SW 1271 (cell line): ENCODE measurements around the gene ARL4A.
"Not testable (repeated sequence)": the region's sequence is repeated elsewhere in the genome, so short reads cannot be mapped to it uniquely, and the experiment has no call there.

Source experiments
- DNase-seq, 2 experiments: peaks; one replicate each; lab custom pipeline; 2025; lab: John Stamatoyannopoulos, UW

The ARL4A gene

DNA sequence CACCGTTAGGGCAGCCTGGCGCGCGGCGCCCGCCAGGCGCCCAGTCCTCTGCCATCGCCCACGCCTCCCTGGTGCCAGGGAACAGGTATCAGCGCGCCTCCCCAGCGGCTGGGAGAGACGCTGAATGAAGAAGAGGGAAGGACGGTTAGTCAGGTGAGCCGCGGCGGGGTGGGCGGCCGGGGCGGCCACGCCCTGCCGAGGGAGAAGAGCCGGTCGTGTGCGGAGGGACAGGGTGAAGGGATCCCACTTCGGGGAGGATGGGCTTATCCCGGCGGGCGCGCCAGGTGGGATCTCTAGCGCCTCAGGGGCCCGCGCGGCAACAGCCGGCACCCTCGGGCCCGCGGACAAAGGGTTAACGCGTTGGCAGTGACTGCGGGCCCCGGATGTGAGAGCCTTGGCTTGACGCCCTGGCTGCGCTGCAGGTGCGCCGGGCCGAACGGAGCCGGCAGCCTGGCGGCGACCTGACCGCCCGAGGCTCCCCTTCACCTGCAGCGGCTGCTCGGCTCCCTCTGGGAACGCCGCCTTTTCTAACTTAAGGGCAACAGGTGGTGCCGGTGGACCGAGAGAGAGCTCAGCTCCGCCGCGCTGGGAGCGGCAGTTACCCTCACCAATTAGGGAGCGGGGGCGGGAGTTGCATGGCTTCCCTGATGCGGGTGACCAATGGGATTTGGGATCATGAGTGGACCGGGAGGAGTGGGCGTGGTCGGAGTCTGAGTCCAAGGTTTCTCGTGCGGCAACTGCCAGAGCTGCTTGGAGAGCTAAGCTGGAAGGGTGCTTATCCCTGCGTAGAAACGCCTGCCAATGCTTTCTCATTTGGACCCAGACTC is at the start of gene ARL4A:
Gene ARL4A (plus strand): TSS at position 743 of the 827 bp plus-strand sequence. CDS start 622 bp downstream, outside the sequence.
- DNase-seq: peak; percentile 91 to 99

DNA sequence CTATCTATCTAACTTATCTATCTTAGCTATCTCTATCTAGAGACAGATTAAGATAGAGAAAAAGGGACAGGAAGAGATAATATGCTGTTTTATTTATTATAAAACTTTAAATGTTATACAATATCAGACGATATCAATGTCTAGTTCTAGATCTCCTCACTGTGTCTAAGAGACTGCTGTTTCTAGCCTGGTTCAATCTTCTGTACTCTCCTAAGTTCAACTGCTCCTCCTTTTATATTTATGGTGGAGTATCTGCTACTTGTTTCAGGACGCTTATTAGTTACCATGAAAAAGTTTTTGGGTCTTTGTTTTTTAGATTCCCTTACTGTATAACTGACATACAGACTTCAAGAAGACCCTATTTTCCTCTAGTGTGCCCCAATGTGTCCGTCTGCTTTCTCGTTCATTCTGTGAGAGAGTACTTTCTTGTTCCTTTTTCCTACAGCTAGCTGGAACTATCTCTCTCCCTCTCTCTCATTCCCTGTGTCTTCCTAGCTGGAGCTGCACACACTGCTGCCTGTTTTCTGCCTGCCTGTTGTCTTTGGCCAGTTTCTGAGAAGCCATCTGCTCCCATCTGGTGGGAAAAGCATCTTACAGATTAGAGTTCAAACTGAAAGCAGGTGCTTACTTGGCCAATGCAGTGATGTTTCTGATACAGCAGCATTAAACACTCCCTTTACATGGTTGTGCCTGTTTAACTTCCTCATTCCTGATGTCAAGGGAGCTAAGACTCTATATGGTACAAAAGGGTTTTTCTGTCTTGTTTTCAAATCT is 49.4 kb upstream of the ARL4A start:
- DNase-seq: peak in 1 of 2 experiments; percentile 23

GRCh38 chr7:12638851-12639456 is 48.5 kb upstream of the ARL4A start:
- DNase-seq: peak; percentile 18 to 75

DNA sequence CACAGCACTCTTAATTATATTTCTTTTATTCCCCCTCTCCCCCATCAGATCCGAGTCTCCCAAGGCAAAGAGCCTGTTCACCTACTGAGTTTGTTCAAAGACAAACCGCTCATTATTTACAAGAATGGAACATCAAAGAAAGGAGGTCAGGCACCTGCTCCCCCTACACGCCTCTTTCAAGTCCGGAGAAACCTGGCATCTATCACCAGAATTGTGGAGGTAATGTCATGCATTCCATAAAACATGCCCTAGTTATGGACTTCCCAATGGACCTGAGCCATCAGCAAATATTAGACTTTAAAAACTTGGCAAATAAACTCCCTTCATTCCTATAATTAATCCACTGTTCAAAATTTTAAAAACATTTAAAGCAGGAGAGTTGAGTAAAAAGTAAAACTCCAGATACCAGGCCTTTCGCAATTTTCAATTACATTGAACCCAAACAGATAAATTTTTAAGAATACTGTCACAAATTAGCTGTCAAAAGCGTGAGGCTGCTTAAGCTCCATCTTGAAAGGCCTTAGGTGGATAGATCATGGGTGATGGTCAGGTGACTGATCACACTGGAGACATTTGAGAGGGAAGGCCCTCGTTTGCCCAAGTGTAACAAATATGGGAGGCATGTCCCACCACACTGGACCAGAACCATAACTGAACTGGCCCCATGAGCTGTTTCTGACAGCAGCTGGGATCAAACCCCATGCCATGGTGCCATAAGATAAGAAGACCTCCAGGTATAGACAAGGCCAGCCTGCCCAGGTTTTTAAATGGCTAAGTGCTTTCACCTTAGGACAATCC is 46.9 kb upstream of the ARL4A start:
- DNase-seq: no peak

DNA sequence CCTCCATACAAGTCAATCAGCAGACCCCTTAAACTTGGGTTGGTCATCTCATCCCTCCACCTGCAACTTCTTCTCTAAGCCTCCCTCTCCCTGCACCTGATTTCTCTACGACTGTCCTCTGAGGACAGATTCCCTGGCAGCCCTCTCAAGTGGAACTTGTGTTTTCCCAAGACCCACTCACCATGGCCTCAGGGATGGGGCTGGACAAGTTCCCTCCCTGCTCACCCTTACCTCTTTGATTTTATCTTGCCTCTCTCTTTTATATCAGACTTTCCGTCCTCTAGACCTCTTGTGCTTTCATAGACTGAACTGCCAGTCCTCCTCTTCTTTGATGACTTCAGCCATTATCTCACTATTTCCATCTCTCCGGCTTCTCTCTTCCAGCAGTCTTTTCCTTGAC is 46.2 kb upstream of the ARL4A start:
- DNase-seq: no peak

DNA sequence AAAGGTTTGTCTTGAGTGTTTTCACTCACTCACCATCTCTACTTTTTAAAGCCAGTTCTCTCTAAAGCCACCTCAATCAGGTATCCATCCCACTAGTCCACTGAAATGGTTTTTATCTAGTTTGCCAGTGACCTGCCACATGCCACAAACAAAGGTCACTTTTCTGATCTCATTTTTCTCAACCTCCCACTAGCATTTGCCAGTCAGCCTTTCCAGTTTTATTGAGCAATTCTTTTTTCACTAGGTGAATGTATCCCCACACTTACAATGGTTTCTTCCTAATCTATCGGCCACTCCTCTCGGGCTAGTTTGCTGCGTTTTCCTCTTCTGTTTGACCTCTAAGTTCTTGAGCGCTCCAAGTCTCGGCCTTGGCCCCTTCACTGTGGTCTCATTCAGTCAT is 44.9 kb upstream of the ARL4A start:
- no peak for DNase-seq

DNA sequence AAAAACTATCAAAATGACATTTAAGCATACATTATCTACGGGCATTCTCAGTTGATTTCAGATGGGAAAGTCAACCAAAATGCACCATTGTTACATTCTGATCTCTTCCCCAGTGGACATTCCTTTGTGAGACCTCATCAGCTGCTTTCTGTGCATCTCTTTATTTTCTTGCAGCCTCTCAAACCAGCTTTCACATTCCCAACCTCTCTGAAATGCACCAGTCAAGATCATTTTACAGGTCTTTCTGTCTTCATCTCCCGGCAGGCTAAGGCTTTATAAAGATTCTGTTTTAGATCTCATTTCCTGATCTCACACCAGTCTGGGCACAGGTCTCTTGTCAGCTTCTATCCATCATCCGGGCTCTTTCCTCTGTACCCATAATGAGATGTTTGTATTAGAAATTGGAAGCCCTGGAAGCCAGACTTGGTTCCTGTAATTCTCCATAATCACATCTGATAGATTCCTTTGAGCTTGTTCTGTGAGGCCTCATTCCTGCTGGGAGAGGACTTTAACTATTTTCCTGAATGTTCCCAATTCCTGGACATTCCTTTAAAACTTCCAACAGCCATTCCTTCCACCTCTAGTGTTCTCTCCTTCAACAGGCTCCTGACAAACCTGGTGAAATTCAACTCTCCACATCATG is 44.3 kb upstream of the ARL4A start:
- DNase-seq: no peak

- no peak for DNase-seq
These were observed 43.8 kb upstream of the ARL4A start for GRCh38 chr7:12643644-12644043.

GRCh38 chr7:12645212-12645611 is 42.2 kb upstream of the ARL4A start:
- not testable (repeated sequence) for DNase-seq

DNA sequence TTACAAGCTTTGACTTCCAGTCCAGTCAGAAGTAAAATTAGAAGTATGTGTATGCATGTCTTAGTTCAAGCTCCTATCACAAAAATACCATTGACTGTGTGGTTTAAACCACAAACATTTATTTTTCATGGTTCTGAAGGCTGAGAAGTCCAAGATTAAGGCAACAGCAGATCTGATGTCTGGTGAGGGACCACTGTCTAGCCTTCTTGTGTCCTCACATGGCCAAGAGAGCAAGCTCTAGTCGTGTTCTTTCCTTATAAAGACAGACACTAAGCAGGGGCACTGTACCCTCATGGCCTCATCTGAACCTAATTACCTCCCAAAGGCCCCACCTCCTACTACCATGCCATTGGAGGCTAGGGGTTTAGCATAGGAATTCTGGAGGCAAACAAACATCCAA is 41.3 kb upstream of the ARL4A start:
- DNase-seq: no peak

GRCh38 chr7:12647364-12648219 is 39.8 kb upstream of the ARL4A start:
- peak; percentile 67 to 83 for DNase-seq

GRCh38 chr7:12648704-12649261 is 38.6 kb upstream of the ARL4A start:
- no peak for DNase-seq

DNA sequence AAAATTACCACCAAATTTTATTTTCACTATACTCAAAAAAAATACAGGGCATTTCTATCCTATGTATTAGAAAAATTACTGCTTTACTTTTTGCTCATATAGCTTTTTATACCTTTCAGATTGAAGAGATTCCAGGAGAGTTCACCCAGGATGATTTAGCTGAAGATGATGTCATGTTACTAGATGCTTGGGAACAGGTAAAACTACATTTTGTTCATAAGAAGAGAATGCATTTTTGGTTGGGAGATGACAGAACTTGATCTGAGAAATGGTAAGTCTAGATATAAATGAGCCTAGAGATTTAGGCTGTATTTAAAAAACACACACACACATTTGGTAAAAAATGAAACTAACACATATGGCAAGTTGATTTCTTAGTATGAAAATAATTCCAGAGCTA is 38.1 kb upstream of the ARL4A start:
- no peak for DNase-seq

DNA sequence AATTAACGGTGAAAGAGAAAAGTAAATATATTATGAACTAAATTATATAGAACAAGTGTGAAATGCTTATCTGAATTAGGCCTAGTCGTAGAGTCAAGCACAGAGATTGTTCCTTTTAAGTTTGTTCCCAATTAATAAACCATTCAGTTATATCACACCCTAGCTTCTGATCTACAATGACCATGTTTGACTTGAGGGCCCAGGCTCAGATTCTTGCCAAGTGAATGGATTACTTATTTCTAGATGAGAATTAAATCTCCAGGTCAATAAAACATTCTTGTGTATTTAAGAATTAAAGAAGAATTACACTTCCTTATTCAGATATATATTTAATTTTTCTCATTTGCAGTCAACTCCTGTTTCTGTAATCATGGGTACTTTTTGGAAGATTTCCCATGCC is 37.4 kb upstream of the ARL4A start:
- DNase-seq: no peak

GRCh38 chr7:12653110-12653509 is 34.3 kb upstream of the ARL4A start:
- no peak for DNase-seq

DNA sequence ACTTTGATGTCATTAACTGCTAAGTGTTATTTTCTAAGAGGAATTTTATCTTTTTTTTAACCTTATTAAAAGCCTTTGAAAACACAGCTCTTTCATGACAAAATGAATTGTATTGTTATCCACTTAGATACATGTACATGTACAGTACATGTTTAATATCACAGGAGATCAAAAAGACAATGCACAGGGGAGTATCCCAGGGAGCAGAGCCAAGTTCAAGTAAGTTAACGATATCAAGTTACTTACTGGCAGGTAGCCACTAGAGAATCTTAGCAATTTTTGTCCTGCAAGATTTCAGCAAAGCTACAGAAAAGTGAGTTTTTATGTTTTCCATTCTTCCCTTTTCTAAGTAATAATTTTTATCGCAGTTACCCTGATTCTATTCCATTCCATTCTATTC is 33.9 kb upstream of the ARL4A start:
- DNase-seq: no peak

- no peak for DNase-seq
These were observed 32.3 kb upstream of the ARL4A start for GRCh38 chr7:12655161-12655560.

DNA sequence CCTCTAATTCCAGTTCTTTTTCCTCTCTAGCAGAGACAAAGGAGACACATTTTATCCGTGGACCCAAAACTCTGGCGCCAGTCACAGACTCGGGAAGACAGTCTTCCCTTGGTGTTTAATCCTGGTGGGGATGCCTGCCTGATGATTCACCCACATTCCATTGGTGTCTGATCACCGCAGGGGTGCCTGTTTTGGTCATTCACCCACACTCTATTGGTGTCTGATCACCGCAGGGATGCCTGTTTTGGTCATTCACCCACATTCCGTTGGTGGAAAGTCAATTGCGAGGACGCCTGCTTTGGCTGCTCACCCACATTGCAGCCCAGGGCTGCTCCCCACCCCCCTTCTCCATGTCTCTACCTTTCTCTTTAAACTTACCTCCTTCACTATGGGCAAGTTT is 27.0 kb upstream of the ARL4A start:
- peak; percentile 65 to 83 for DNase-seq

DNA sequence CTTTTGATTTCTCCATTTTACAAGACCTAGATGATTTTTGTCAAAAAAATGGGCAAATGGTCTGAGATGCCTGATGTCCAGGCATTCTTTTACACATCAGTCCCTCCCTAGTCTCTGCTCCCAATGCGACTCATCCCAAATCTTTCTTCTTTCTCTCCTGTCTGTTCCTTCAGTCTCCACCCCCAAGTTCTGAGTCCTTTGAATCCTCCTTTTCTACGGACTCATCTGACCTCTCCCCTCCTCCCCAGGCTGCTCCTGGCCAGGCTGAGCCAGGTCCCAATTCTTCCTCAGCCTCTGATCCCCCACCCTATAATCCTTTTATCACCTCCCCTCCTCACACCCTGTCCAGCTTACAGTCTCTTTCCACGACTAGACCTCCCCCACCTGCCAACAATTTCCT is 26.4 kb upstream of the ARL4A start:
- not testable (repeated sequence) for DNase-seq

GRCh38 chr7:12661581-12661980 is 25.9 kb upstream of the ARL4A start:
- DNase-seq: no peak
